GM12878 (cell line): ENCODE measurements around the gene CA9. TPM values are rescaled to one million over a fixed set of nuclear protein-coding genes. Genes with fewer than 3 reads are reported as not detected.

Experiments used
- ATAC-seq: fragments of 200-7000 bp; cut with Tn5 transposase; 3 replicates; pipeline ENCODE4 v1.9.1; 2020; ENCODE audit warnings: mild to moderate bottlenecking, moderate library complexity
- BruUV-seq: library from RNA; stranded (reverse); fragments of 400-500 nt; replicated peaks from 2 replicates; lab custom pipeline; 2021; lab: Mats Ljungman, UMichigan
- CTCF ChIA-PET: fragments of 300-600 bp; sonication (Branson Sonifier 250); formaldehyde crosslinking; extraction: SDS; loops from one replicate; lab custom pipeline; 2021; ENCODE audit warnings: inconsistent platforms; lab: Yijun Ruan, JAX
- POLR2A ChIA-PET: fragments of 350-600 bp; formaldehyde crosslinking; extraction: SDS; loops from one replicate; lab custom pipeline; 2021; ENCODE audit warnings: inconsistent platforms; lab: Charles Lee
- RAD21 ChIA-PET: fragments of 300-600 bp; sonication (Branson Sonifier 250); formaldehyde crosslinking; loops from one replicate; lab custom pipeline; 2023; ENCODE audit warnings: antibody characterized with exemption; ENCODE audit not compliant: unreplicated experiment; lab: Charles Lee
- SMC1A ChIA-PET: fragments of 300-600 bp; sonication (Branson Sonifier 250); formaldehyde crosslinking; loops from one replicate; lab custom pipeline; 2023; ENCODE audit not compliant: unreplicated experiment, uncharacterized antibody; lab: Charles Lee
- DNase-seq: peaks from one replicate; pipeline ENCODE4 v3.0.0-alpha.2; 2011; ENCODE audit warnings: low read depth, low spot score
- FAIRE-seq: peaks from 3 replicates; lab custom pipeline; 2011; peaks lifted over from hg19 to GRCh38; lab: Jason Lieb, UNC
- H2AFZ ChIP-seq: 2 replicates; pipeline ENCODE4 v1.6.0; 2011; ENCODE audit warnings: low read depth, low read length, control low read depth; ENCODE audit not compliant: control insufficient read depth
- H3K27ac ChIP-seq: 2 replicates; pipeline ENCODE4 v1.5.1; 2011; ENCODE audit warnings: control low read depth; ENCODE audit not compliant: control insufficient read depth, insufficient read depth
- H3K27me3 ChIP-seq, 2 experiments: replicated peaks in 1 of 2; 2 replicates each; pipeline versions ENCODE4 v1.6.0 to v1.6.1; 2011; ENCODE audit warnings: low read length in 1 of 2; ENCODE audit not compliant: control insufficient read depth in 2 of 2, insufficient read depth in 2 of 2
- H3K36me3 ChIP-seq, 2 experiments: 2 replicates each; pipeline ENCODE4 v1.5.1; 2011; ENCODE audit warnings: low read length in 1 of 2; ENCODE audit not compliant: control insufficient read depth in 2 of 2, insufficient read depth in 2 of 2
- H3K4me1 ChIP-seq: 2 replicates; pipeline ENCODE4 v1.6.1; 2011; ENCODE audit warnings: mild to moderate bottlenecking, low read length, moderate library complexity, mixed read lengths; ENCODE audit not compliant: control insufficient read depth, insufficient read depth
- H3K4me2 ChIP-seq: 2 replicates; pipeline ENCODE4 v1.6.0; 2011; ENCODE audit warnings: control low read depth; ENCODE audit not compliant: control insufficient read depth, insufficient read depth
- H3K4me3 ChIP-seq: fragments of 200-600 bp; sonication (generic); 2 replicates; pipeline ENCODE4 v1.5.1; 2016
- H3K79me2 ChIP-seq: 2 replicates; pipeline ENCODE4 v1.6.0; 2011; ENCODE audit warnings: low read length; ENCODE audit not compliant: control insufficient read depth, insufficient read depth
- H3K9ac ChIP-seq: 2 replicates; pipeline ENCODE4 v1.8.0; 2011; ENCODE audit warnings: low read length, control low read depth, mixed read lengths; ENCODE audit not compliant: control insufficient read depth, insufficient read depth
- H3K9me3 ChIP-seq: replicated peaks from 3 replicates; pipeline ENCODE4 v1.5.1; 2011; ENCODE audit warnings: mild to moderate bottlenecking, low read length; ENCODE audit not compliant: control insufficient read depth, insufficient read depth
- H4K20me1 ChIP-seq: 2 replicates; pipeline ENCODE4 v1.6.0; 2011; ENCODE audit not compliant: control insufficient read depth, insufficient read depth
- BMI1 ChIP-seq: fragments of 450-650 bp; IDR thresholded peaks from 2 replicates; pipeline ENCODE4 v1.6.1; 2016; ENCODE audit warnings: mild to moderate bottlenecking, moderate library complexity, borderline replicate concordance
- HCFC1 ChIP-seq: fragments of 150-350 bp; IDR thresholded peaks from 2 replicates; pipeline ENCODE4 v1.6.1; 2014; ENCODE audit warnings: low read length
- WGBS: methylation state at CpG from one replicate; pipeline ENCODE4 v1.1.6; 2016; ENCODE audit warnings: low lambda C conversion rate; ENCODE audit not compliant: insufficient replicate concordance, insufficient coverage; ENCODE audit errors: missing lambda C conversion rate; 5-methylcytosine and 5-hydroxymethylcytosine counted together
- in situ Hi-C: fragments of 300-500 bp; cut with MboI; formaldehyde crosslinking; loops from 9 replicates; pipeline ENCODE4 v1.14.3; 2018; ENCODE audit warnings: mixed read lengths
- intact Hi-C: fragments of 100-400 bp; cut with micrococcal nuclease; formaldehyde crosslinking; loops from one replicate; pipeline ENCODE4 v1.14.2; 2022; ENCODE audit not compliant: unreplicated experiment
- polyA plus RNA-seq, 11 experiments: library from polyadenylated mRNA; depleted of rRNA in 4 of 11; unstranded in 6 of 11; stranded (reverse) in 5 of 11; fragments of >200 nt; fragmentation: Nextera tagmentation in 4 of 11; fragmentation: Illumina TruSeq in 1 of 11; extraction: Ambion mirVana in 4 of 11; extraction: Trizol in 1 of 11; gene quantifications; 1 replicate in 1 of 11; 2 replicates in 10 of 11; pipeline versions ENCODE4 v1.2.1 to v1.2.3, GENCODE V29; 2011 to 2016; ENCODE audit warnings: inconsistent platforms in 2 of 11, missing spikeins in 2 of 11, low read depth in 1 of 11
- total RNA-seq, 4 experiments: library from RNA; depleted of rRNA in 3 of 4; stranded (reverse); fragments of >200 nt in 3 of 4; fragmentation: Illumina TruSeq in 1 of 4; extraction: Trizol in 1 of 4; gene quantifications; 2 replicates each; pipeline versions ENCODE4 v1.2.1 to v1.2.3, GENCODE V29; 2013 to 2021

Gene CA9
- total and polyA plus RNA-seq, 10 of the 15 experiments (the other 5 are each of a cell fraction or from before 2014, with no cell fraction given): 0.53 to 6.6 (median 1.2) TPM

- ChIA-PET RAD21 (interaction anchor here (0.6 to 8.6 kb wide), 22 partner anchors 9 to 612 kb away, joined by 3 to 133 read pairs (median 5); partner anchors contain the start of genes ARHGEF39, ATOSB, CCDC107 and CD72), CTCF (interaction anchor here (0.6 to 9.5 kb wide), 35 partner anchors 8 to 174 kb away, joined by 3 to 183 read pairs (median 6); partner anchors contain the start of genes ARHGEF39, CCDC107, GBA2 and HINT2), SMC1A (interaction anchor here (0.7 to 8.0 kb wide), 25 partner anchors 8 to 155 kb away, joined by 3 to 145 read pairs (median 6); partner anchors contain the start of genes ARHGEF39, CCDC107, GBA2 and MSMP), POLR2A (interaction anchor here (0.5 to 8.1 kb wide), 17 partner anchors 12 to 124 kb away, joined by 3 to 163 read pairs (median 8); partner anchors contain the start of genes ARHGEF39, CCDC107, GBA2 and HINT2)
- Histone ChIP-seq H3K9me3 (no peaks in the 10 kb centered on the region), H3K4me1 (peaks cover 23% of the 10 kb centered on the region), H3K27me3 (no peaks in the 10 kb centered on the region), H3K79me2 (peaks cover 65% of the 10 kb centered on the region), H3K27ac (peak overlapping the region; percentile 92), H3K4me2 (peak overlapping the region; percentile 99), H2AFZ (no peak overlapping the region)
- no peak for FAIRE-seq
- intact Hi-C loops: loop anchor here (2.0 to 10.0 kb wide), 2 partner anchors 69 to 653 kb away; partner anchors contain the start of genes CCDC107, FANCG, RMRP and VCP
- BruUV-seq: no TSS peak
- no peak for ATAC-seq
- TF ChIP-seq BMI1 (no peak), HCFC1 (peak; percentile 18; the same call in 1 of the 2 replicates)
- TF ChIP-seq, all 136 proteins: peak for 1
- WGBS: 50% methylated on average over 5 of the region's 5 CpGs
- Histone ChIP-seq H3K9ac (peak overlapping the region; percentile 90), H4K20me1 (no peaks in the 10 kb centered on the region), H3K36me3 (peaks cover 18 to 24% of the 10 kb centered on the region in 2 experiments), H3K4me3 (peak overlapping the region; percentile 93)
- in situ Hi-C loops: loop anchor here (5.0 kb wide), 1 partner anchor 120 kb away; the partner anchor contains the start of gene TESK1
- no peak for DNase-seq
These were observed 53.9 kb downstream of the CA9 start for GRCh38 chr9:35727676-35728040.
